T47D (cell line): ENCODE data around the gene RXRB.

Experiments used
- DNase-seq, 2 experiments: peaks; one replicate each; pipeline versions ENCODE4 v3.0.0 to v3.0.0-alpha.2; 2011 to 2012; ENCODE audit warnings: low read depth in 1 of 2, low spot score in 1 of 2
- JUND ChIP-seq: IDR thresholded peaks from 2 replicates; pipeline ENCODE4 v1.6.1; 2012; ENCODE audit warnings: low read depth
- in situ Hi-C: cut with HindIII; loops from 2 replicates; pipeline ENCODE4 v1.10.0; 2016; ENCODE audit warnings: low sequenced_read_pairs, low pct_unique_long_range_greater_than_20kb

The RXRB gene

GRCh38 chr6:33217681-33218080 is 17.2 kb upstream of the RXRB start:
- DNase-seq: no peak
- no peak for TF ChIP-seq JUND
- in situ Hi-C loops: no loop called here

GRCh38 chr6:33217246-33217645 is 16.8 kb upstream of the RXRB start:
- TF ChIP-seq JUND: no peak
- in situ Hi-C loops: no loop called here
- DNase-seq: no peak

DNA sequence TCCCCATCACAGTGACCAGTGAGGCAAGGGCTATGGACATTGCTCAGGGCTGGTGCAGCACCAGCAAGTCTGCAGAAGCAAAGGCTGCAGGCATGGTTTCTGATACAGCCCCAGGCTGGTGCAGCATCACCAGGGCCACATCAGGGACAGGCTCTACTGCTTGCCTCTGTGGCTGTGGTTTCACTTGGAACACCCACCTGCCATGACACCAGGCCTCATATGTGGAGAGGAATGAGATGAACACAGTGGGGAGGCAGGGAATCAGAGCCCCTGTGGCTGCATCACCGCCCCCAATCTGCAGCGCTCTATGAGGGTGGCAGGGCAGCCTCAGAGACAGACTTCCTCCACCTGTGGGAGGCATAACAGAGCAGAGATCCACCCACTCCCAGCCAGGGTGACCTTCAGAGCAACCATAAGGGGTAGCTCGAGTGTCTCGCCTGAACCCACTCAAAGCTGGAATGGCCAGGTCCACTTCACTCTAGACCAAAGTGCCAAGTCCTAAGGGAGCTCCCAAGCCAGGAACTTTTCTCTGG is 15.7 kb upstream of the RXRB start:
- no peak for DNase-seq
- TF ChIP-seq JUND: no peak
- in situ Hi-C loops: no loop called here

GRCh38 chr6:33215271-33216116 is 15.0 kb upstream of the RXRB start:
- in situ Hi-C loops: no loop called here
- no peak for DNase-seq
- no peak for TF ChIP-seq JUND

DNA sequence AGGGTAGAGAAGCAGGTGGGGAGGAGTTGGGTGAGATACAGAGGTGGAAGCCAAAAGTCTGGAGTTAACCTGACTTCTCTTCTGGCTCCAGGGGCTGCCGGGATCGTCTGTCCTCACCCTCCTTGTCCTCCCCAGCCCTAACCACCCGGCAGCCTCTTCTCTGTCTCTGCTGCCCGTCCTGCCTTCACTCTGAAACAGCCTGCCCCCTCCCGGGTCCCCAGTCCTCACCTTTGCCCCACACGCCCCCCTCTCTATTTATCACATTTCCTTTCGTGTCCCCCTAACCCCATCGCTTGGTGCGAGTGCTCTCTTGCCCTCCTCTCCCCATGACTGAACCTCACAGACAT is 13.5 kb upstream of the RXRB start:
- in situ Hi-C loops: no loop called here
- no peak for DNase-seq
- TF ChIP-seq JUND: no peak

DNA sequence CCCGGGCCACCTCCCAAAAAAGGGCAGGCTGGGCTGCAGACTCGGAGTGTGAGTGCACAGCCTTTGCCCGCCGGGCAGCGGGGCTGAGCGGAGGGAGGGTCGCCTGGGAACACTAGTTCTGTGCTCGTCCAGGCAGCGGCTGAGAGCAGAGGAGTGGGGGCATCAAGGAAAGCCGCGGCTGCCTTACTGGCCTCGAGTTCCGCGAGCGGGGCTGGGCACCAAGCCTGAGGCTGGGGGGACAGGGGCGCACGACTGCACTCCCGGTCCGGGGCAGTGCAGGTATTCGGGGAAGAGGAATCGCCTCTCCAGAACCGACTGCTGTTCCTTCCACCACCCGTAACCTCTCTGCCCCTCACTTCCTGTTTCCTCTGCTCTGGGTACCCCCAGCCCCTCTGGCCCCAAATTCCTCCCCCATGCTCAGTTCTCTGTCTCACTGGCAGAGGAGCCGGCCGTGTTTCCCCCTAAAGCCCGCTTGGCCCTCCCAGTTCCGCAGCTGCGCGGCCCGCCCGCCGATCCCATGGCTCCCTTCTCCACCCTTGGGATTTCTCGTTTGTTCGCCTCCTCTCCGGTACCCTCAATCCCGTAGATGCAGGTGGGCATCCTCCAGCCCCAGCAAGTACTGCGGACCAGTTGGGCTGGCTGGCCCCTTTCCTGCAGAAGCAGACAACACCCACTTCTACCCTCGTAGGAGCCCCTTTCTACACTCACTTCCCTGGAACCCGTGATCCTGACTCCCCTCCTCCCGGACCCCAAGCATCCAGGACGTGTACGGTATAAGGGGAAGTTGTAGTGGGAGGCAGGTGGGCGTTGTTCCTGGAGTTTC is 12.9 kb upstream of the RXRB start:
- no peak for TF ChIP-seq JUND
- no peak for DNase-seq
- in situ Hi-C loops: no loop called here

- no peak for TF ChIP-seq JUND
- no peak for DNase-seq
- in situ Hi-C loops: no loop called here
These were observed 12.3 kb upstream of the RXRB start for GRCh38 chr6:33212857-33213165.

- in situ Hi-C loops: no loop called here
- DNase-seq: no peak
- TF ChIP-seq JUND: no peak
These were observed 11.4 kb upstream of the RXRB start for GRCh38 chr6:33211666-33212422.

DNA sequence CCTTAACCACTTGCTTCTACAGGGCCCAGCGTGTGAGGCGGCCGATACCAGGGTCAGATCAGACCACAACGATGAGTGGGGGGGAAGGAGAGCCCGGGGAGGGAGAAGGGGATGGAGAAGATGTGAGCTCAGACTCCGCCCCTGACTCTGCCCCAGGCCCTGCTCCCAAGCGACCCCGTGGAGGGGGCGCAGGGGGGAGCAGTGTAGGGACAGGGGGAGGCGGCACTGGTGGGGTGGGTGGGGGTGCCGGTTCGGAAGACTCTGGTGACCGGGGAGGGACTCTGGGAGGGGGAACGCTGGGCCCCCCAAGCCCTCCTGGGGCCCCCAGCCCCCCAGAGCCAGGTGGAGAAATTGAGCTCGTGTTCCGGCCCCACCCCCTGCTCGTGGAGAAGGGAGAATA is 10.7 kb upstream of the RXRB start:
- TF ChIP-seq JUND: no peak
- in situ Hi-C loops: no loop called here
- DNase-seq: no peak

- no peak for TF ChIP-seq JUND
- in situ Hi-C loops: no loop called here
- DNase-seq: no peak
These were observed 9.4 kb upstream of the RXRB start for GRCh38 chr6:33209856-33210255.

DNA sequence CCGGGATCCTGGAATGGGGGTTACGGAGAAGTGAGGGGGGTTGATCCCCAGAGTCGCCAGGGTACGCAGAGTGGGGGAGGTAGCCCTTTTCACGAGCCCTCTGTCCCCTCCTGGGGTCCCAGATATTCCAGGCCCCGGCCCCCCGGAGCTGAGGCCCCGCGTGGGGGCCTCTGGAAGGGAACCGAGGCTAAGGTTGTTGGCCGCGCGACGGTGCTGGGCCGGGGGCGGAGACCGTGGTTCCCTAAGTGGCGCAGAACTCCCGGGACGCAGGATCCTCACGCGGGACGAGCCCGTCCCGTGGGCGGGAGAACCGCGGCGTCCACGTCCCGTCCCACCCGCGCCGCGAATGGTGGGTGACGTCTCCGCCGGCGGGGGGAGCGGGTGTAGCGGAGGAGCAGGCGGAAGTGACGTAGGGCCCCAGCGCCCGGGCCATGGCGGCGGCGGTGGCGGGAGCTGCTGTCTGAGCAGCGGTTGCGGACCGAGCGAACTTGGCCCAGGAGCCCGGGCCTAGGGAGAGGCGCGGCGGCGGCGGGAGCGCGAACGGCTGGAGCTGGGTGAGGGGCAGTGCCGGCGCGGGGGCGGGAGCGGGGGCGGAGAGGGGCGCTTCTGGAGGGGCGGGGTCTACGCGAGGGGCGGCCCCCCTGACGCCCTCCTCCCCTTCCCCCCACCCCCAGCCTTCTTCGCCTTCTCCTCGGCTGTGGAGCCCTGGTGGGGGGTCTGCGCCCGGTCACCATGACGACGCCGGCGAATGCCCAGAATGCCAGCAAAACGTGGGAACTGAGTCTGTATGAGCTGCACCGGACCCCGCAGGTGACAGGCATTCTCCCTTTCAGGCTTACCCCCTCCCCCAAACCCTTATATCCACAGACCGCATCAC is 7.9 kb upstream of the RXRB start, which contains the start of gene RING1:
Gene RING1 (plus strand): TSS at position 410 of the 877 bp plus-strand sequence. CDS start 323 bp downstream, at position 733.
- peak; percentile 91 to 94 for DNase-seq
- in situ Hi-C loops: no loop called here
- TF ChIP-seq JUND: no peak

DNA sequence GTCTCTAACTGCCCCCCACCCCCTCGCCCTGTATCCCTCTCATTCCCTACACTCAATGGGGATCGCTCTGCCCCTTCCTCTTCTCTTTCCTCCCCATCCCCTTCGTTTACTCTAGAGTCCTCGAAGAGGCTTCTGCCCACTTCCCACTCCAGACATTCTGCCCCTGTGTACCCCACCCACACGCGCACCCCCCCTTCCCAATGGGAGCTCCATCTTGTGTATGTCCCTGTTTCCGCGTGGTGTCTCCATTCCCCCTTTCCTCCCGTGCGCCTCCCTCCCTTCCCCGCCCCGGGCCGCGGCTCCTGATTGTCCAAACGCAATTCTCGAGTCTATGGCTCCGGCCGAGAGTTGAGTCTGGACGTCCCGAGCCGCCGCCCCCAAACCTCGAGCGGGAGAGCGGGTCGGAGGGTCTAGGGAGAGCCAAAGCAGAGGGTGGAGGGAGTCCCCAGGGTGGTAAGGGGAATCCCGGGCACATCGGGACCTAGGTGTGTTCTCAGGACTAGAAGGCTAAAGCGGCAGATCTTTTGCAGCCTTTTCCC is 7.2 kb upstream of the RXRB start:
- peak in 1 of 2 experiments; percentile 67 for DNase-seq
- in situ Hi-C loops: no loop called here
- TF ChIP-seq JUND: no peak
